Cardiac muscle cell (in vitro differentiated cells and primary cell): ENCODE results near the gene DRC3. TPM values are rescaled to one million over a fixed set of nuclear protein-coding genes. Genes with fewer than 3 reads are reported as not detected.

Experiments used
- DNase-seq, 2 donors: peaks; one replicate each; pipeline versions ENCODE4 v3.0.0 to v3.0.0-alpha.2; 2010 to 2017; ENCODE audit warnings: low read depth in 1 of 2, low spot score in 1 of 2
- H3K27ac ChIP-seq: fragments of 200-600 bp; sonication (generic); 2 replicates; pipeline ENCODE4 v1.5.1; 2016
- H3K27me3 ChIP-seq: fragments of 200-600 bp; sonication (generic); 2 replicates; pipeline ENCODE4 v1.6.0; 2016; ENCODE audit warnings: control low read depth
- H3K36me3 ChIP-seq: fragments of 200-600 bp; sonication (generic); 2 replicates; pipeline ENCODE4 v1.5.1; 2016; ENCODE audit warnings: control low read depth
- H3K4me1 ChIP-seq: fragments of 200-600 bp; sonication (generic); 2 replicates; pipeline ENCODE4 v1.8.1; 2017; ENCODE audit warnings: low read depth, mild to moderate bottlenecking, mixed run types
- H3K4me3 ChIP-seq: fragments of 200-600 bp; sonication (generic); 2 replicates; pipeline ENCODE4 v1.5.1; 2016; ENCODE audit warnings: mild to moderate bottlenecking
- H3K9me3 ChIP-seq: fragments of 200-600 bp; sonication (generic); 2 replicates; pipeline ENCODE4 v1.5.1; 2017; ENCODE audit warnings: low read depth, mild to moderate bottlenecking, control low read depth
- CTCF ChIP-seq: IDR thresholded peaks from 2 replicates; pipeline ENCODE4 v1.5.1; 2012; ENCODE audit warnings: low read depth, mild to moderate bottlenecking, low read length
- polyA plus RNA-seq: library from polyadenylated mRNA; unstranded; fragments of >200 nt; fragmentation: Nextera tagmentation; extraction: Ambion mirVana; gene quantifications from 2 replicates; pipeline ENCODE4 v1.2.1, GENCODE V29; 2016
- total RNA-seq: library from RNA; depleted of rRNA; stranded (reverse); fragments of >200 nt; gene quantifications from 2 replicates; pipeline ENCODE4 v1.2.3, GENCODE V29; 2016

Gene DRC3
- total and polyA plus RNA-seq, 2 experiments from 2014 or later, result 0.21 to 4.1 TPM

DNA sequence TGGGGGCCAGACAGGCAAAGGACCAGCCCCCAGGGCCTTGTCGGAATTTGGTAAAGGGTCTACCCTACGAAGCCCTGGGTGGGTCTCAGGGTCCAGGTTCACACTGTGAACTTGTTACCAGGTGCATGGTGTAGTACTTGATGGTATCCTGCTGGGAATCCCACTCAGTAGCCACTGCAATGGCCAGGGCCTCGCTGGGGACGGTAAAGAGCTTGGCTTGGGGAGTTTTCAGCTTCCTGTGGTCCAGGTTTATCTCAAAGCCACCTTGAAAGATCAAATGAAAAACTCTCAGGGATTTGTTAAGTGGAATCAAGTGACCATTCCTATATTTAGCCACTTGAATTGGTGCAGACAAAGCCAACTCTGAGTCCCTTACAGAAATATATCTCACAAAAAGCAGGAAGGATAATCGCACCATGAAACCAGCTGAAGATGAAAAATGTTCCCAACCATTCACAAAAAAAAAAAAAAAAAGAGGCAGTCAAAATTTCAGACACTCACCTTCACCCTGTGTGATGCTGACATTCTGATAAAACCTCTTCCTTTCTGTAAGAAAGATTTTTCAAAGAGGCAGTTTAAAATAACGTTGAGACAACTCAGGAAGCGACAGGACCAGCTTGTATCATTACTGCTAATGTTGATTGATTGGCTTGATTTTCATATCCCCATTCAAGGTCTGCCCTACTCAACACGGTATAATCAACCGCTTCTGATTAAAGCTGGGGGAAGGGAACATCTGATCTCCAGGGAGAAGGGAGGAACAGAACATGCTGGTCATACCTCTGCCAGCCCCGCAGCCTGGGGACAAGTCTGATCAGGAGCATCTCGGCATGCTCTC lies 55.7 kb downstream of the DRC3 start:
- Histone ChIP-seq H3K4me1 (peaks cover 26% of the 10 kb centered on the region), H3K27me3 (no peaks in the 10 kb centered on the region), H3K27ac (peak overlapping the region; percentile 90), H3K9me3 (no peaks in the 10 kb centered on the region), H3K4me3 (no peak overlapping the region), H3K36me3 (no peaks in the 10 kb centered on the region)
- peak in 1 of 2 donors; percentile 88 for DNase-seq
- TF ChIP-seq CTCF, result no peak

GRCh38 chr17:18028952-18029540 lies 56.4 kb downstream of the DRC3 start:
- no peaks in the 10 kb centered on the region for H3K27me3 ChIP-seq
- H3K4me1 ChIP-seq, result peaks cover 26% of the 10 kb centered on the region
- H3K9me3 ChIP-seq, result no peaks in the 10 kb centered on the region
- peak overlapping the region; percentile 90 for H3K27ac ChIP-seq
- TF ChIP-seq CTCF, result no peak
- DNase-seq, result no peak
- no peak overlapping the region for H3K4me3 ChIP-seq
- no peaks in the 10 kb centered on the region for H3K36me3 ChIP-seq

GRCh38 chr17:18031955-18032354 lies 59.3 kb downstream of the DRC3 start:
- Histone ChIP-seq H3K4me1 (peaks cover 35% of the 10 kb centered on the region), H3K4me3 (no peak overlapping the region), H3K36me3 (no peaks in the 10 kb centered on the region), H3K27me3 (no peaks in the 10 kb centered on the region), H3K9me3 (no peaks in the 10 kb centered on the region), H3K27ac (no peak overlapping the region)
- no peak for TF ChIP-seq CTCF
- DNase-seq, result peak in 1 of 2 donors; percentile 49

GRCh38 chr17:18033442-18034099 lies 60.9 kb downstream of the DRC3 start:
- peak; percentile 88 to 91 for DNase-seq
- Histone ChIP-seq H3K27me3 (no peaks in the 10 kb centered on the region), H3K36me3 (no peaks in the 10 kb centered on the region), H3K4me1 (peaks cover 20% of the 10 kb centered on the region), H3K9me3 (no peaks in the 10 kb centered on the region), H3K4me3 (no peak overlapping the region), H3K27ac (no peak overlapping the region)
- TF ChIP-seq CTCF, result peak; percentile 55

GRCh38 chr17:18035704-18036103 lies 63.0 kb downstream of the DRC3 start:
- no peak for TF ChIP-seq CTCF
- no peak overlapping the region for H3K4me3 ChIP-seq
- H3K4me1 ChIP-seq, result peaks cover 12% of the 10 kb centered on the region
- H3K27ac ChIP-seq, result peak overlapping the region; percentile 47
- no peaks in the 10 kb centered on the region for H3K27me3 ChIP-seq
- H3K9me3 ChIP-seq, result no peaks in the 10 kb centered on the region
- DNase-seq, result no peak
- no peaks in the 10 kb centered on the region for H3K36me3 ChIP-seq
